HFF-Myc (cell line): Measurements from ENCODE around the gene GRIN3B.

Source experiments
- DNase-seq: peaks from one replicate; pipeline ENCODE4 v3.0.0-alpha.2; 2011; ENCODE audit warnings: low read depth; ENCODE audit errors: extremely low read depth
- H3K4me3 ChIP-seq: replicated peaks from 2 replicates; pipeline ENCODE4 v1.5.1; 2011; ENCODE audit warnings: low read depth, mild to moderate bottlenecking, control low read depth, low read length
- TF ChIP-seq, protein P1 (sequence below): IDR thresholded peaks from 2 replicates; pipeline ENCODE4 v1.5.1; 2012; ENCODE audit warnings: mild to moderate bottlenecking, low read depth, low read length, control low read depth; ENCODE audit errors: missing control alignments

The GRIN3B gene

GRCh38 chr19:976476-976875 is 23.7 kb upstream of the GRIN3B start:
- TF ChIP-seq, protein P1, sequence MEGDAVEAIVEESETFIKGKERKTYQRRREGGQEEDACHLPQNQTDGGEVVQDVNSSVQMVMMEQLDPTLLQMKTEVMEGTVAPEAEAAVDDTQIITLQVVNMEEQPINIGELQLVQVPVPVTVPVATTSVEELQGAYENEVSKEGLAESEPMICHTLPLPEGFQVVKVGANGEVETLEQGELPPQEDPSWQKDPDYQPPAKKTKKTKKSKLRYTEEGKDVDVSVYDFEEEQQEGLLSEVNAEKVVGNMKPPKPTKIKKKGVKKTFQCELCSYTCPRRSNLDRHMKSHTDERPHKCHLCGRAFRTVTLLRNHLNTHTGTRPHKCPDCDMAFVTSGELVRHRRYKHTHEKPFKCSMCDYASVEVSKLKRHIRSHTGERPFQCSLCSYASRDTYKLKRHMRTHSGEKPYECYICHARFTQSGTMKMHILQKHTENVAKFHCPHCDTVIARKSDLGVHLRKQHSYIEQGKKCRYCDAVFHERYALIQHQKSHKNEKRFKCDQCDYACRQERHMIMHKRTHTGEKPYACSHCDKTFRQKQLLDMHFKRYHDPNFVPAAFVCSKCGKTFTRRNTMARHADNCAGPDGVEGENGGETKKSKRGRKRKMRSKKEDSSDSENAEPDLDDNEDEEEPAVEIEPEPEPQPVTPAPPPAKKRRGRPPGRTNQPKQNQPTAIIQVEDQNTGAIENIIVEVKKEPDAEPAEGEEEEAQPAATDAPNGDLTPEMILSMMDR = no peak
- DNase-seq = no peak
- H3K4me3 ChIP-seq = no peak overlapping the region

DNA sequence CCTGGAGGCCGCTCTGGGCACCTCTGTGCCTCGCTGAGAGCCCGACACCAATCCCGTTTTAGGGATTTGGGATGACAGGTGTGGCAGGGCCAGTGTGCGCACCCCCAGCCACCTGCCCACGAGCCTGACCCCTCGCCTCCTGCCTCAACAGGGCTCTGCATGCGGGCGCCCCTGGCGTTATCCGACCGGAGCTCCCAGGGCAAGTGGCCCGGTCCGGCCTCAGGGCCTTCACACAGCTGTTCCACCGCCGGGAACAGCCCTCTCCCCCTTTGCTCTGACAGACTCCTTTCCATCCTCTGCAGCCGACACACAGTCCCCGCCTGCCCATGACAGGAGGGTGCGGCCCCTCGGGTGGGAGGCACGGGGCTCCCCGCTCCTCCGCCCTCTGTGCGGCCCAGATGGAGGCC is 23.2 kb upstream of the GRIN3B start:
- no peak for DNase-seq

GRCh38 chr19:979318-979741 is 20.9 kb upstream of the GRIN3B start:
- no peak overlapping the region for H3K4me3 ChIP-seq
- TF ChIP-seq, protein P1 = no peak
- DNase-seq = no peak

More for the DNA sequence above, 23.2 kb upstream of the GRIN3B start:
- no peak overlapping the region for H3K4me3 ChIP-seq
- TF ChIP-seq, protein P1 = no peak

DNA sequence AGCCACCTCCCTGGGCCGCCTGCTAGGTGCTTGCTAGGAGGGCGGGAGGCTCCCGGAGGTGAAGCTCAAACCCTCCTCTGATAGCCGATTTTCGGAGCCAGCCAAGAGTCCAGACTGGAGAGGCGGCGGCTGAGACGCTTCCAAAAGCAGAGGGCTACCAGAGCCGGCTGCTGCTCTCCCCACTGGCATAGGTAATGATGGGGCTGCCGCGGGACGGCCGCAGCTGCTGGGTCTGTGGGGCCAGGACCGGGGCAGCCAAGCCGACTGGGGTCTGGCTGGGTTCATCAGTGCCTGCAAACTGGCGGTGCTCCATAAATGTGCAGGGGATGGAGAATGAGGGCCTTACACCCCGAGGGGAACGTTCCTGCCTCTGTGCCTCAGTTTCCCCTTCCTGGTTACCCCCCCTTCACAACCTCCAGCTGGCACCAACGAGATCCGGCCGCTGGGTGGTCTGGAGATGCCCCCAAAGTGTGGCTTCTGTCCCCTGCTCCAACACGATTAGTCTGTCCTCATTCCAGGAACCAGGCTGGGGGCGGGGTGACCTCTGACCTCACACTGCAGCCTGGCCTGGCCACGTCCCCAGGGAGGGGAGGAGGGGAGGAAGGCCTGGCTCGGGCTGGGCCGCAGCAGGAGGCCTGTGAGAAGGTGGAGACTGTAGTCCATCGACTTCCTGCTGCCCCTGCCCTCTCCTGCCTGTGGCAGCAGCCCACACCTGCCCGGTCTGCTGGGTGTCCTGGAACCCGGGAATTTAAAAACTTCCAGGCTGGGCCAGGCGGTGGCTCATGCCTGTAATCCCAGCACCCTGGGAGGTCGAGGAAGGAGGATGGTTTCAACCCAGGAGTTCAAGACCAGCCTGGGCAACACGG is 19.9 kb upstream of the GRIN3B start:
- H3K4me3 ChIP-seq = no peak overlapping the region
- no peak for DNase-seq
- TF ChIP-seq, protein P1 = no peak

DNA sequence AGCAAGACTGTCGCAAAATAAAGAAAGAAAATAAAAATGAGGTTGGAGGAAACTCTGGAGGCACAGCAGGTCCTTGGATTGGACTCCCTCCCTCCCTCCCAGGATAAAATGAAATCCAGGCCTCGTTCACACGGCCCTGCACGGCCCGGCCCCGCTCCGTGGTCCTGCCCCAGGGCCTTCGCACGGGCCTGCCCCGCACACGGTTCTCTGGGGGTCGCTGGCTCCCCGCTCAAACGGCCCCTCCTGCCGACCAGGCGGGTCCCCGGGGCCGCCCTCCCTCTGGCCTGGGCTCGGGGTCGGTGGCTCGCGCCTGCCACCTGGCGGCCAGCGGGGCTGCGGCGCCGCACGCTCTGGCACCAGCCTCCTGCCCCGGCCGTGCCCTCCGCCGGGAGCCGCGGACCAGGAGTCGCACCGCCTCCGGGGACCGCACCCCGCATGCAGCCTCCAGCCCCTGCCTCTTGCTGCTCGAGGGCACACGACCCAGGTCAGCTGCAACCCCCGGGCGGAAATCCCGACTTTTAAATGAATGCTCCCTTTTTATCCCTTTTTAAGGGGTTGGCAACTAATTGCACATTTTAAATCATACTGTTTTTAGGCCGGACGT is 17.6 kb upstream of the GRIN3B start:
- no peak overlapping the region for H3K4me3 ChIP-seq
- DNase-seq = no peak
- TF ChIP-seq, protein P1 = peak; percentile 59

- H3K4me3 ChIP-seq = peak within 1 kb of the TSS; percentile 98
- TF ChIP-seq, protein P1 = no peak
- DNase-seq = no peak
Observed at GRCh38 chr19:984165-984967, 15.9 kb upstream of the GRIN3B start, which contains the start of gene WDR18. Gene WDR18 (plus strand): TSS chr19:984345. CDS start chr19:984354, 9 bp downstream.
